Body of pancreas (tissue), 4 donors: Measurements from ENCODE around the gene TASP1. TPM values are rescaled to one million over a fixed set of nuclear protein-coding genes. Genes with fewer than 3 reads are reported as not detected.

Experiments used
- ATAC-seq: fragments of 150-250 bp; one replicate; pipeline ENCODE4 v1.9.1; 2016
- DNase-seq, 4 donors: peaks; one replicate each; pipeline ENCODE4 v3.0.0-alpha.2; 2019
- H3K27ac ChIP-seq, 4 donors: fragments of 200-600 bp; sonication (generic); 1 replicate in 3 of 4; 2 replicates in 1 of 4; pipeline versions ENCODE4 v1.5.1 to v1.6.1; 2016 to 2019; ENCODE audit warnings: mild to moderate bottlenecking in 1 of 4, mixed read lengths in 1 of 4, moderate library complexity in 1 of 4
- H3K27me3 ChIP-seq, 2 donors: fragments of 200-600 bp; sonication (generic); one replicate each; pipeline ENCODE4 v1.6.0; 2016; ENCODE audit warnings: mild to moderate bottlenecking in 1 of 2
- H3K36me3 ChIP-seq, 2 donors: fragments of 200-600 bp; sonication (generic); replicated peaks in 1 of 2; 2 replicates each; pipeline ENCODE4 v1.5.1; 2016; ENCODE audit warnings: low read depth in 2 of 2; ENCODE audit not compliant: insufficient read depth in 1 of 2
- H3K4me1 ChIP-seq: fragments of 200-600 bp; sonication (generic); one replicate; pipeline ENCODE4 v1.6.0; 2016
- H3K4me3 ChIP-seq, 2 donors: fragments of 200-600 bp; sonication (generic); 1 replicate in 1 of 2; 2 replicates in 1 of 2; pipeline ENCODE4 v1.5.1; 2016 to 2019
- H3K9me3 ChIP-seq, 3 donors: fragments of 200-600 bp; sonication (generic); 1 replicate in 2 of 3; 2 replicates in 1 of 3; pipeline ENCODE4 v1.5.1; 2016
- CTCF ChIP-seq, 7 experiments: fragments of 450-650 bp in 4 of 7; fragments of 200-600 bp in 3 of 7; sonication (generic) in 3 of 7; IDR thresholded peaks; one replicate each; pipeline ENCODE4 v1.5.1; 2016 to 2019; ENCODE audit warnings: antibody characterized with exemption in 7 of 7
- POLR2A ChIP-seq, 3 donors: fragments of 450-650 bp; IDR thresholded peaks; one replicate each; pipeline ENCODE4 v1.6.1; 2016; ENCODE audit warnings: antibody characterized with exemption in 3 of 3, mild to moderate bottlenecking in 2 of 3
- WGBS, 2 donors: methylation state at CpG; one replicate each; pipeline ENCODE4 v1.1.5; 2017; 5-methylcytosine and 5-hydroxymethylcytosine counted together
- intact Hi-C: fragments of 100-400 bp; cut with DNase I; formaldehyde crosslinking; loops from one replicate; pipeline ENCODE4 v1.15.1; 2023
- total RNA-seq, 2 donors: library from RNA; depleted of rRNA; stranded (reverse); fragments of >200 nt; gene quantifications; one replicate each; pipeline ENCODE4 v1.1.0, GENCODE V29; 2016

Gene TASP1
- total RNA-seq, 2 donors from 2014 or later: 8.0 to 11.5 TPM

- ATAC-seq (no peak), DNase-seq (no peak)
- H3K36me3 ChIP-seq: no peaks in the 10 kb centered on the region
- H3K27me3 ChIP-seq: no peaks in the 10 kb centered on the region
- H3K4me1 ChIP-seq: no peaks in the 10 kb centered on the region
- no peak for TF ChIP-seq POLR2A (IDR thresholded peaks at IDR 0.05)
- no peak for TF ChIP-seq CTCF (IDR thresholded peaks at IDR 0.05)
- H3K4me3 ChIP-seq: no peak overlapping the region
- no peaks in the 10 kb centered on the region for H3K9me3 ChIP-seq
- intact Hi-C loops: no loop called here
- no peak overlapping the region for H3K27ac ChIP-seq
Measured at GRCh38 chr20:13356591-13356990, 282.1 kb downstream of the TASP1 start.

- ATAC-seq (no peak), DNase-seq (no peak)
- H3K4me1 ChIP-seq: no peaks in the 10 kb centered on the region
- no peaks in the 10 kb centered on the region for H3K27me3 ChIP-seq
- no peaks in the 10 kb centered on the region for H3K9me3 ChIP-seq
- H3K27ac ChIP-seq: no peak overlapping the region
- H3K36me3 ChIP-seq: no peaks in the 10 kb centered on the region
- intact Hi-C loops: no loop called here
- no peak overlapping the region for H3K4me3 ChIP-seq
- no peak for TF ChIP-seq CTCF (IDR thresholded peaks at IDR 0.05)
- TF ChIP-seq POLR2A (IDR thresholded peaks at IDR 0.05): no peak
Measured at GRCh38 chr20:13355941-13356486, 282.7 kb downstream of the TASP1 start.

- H3K27me3 ChIP-seq: no peaks in the 10 kb centered on the region
- H3K9me3 ChIP-seq: no peaks in the 10 kb centered on the region
- WGBS, 2 donors: 89 to 93% methylated on average over 3 of the region's 3 CpGs
- no peak overlapping the region for H3K4me3 ChIP-seq
- TF ChIP-seq POLR2A (IDR thresholded peaks at IDR 0.05): no peak
- no peak for TF ChIP-seq CTCF (IDR thresholded peaks at IDR 0.05)
- no peaks in the 10 kb centered on the region for H3K36me3 ChIP-seq
- DNase-seq: no peak
- H3K27ac ChIP-seq: no peak overlapping the region
- no peak for ATAC-seq
- no peaks in the 10 kb centered on the region for H3K4me1 ChIP-seq
- intact Hi-C loops: no loop called here
Measured at GRCh38 chr20:13355411-13355810, 283.3 kb downstream of the TASP1 start.

- TF ChIP-seq POLR2A (IDR thresholded peaks at IDR 0.05) (no peak), CTCF (IDR thresholded peaks at IDR 0.05) (no peak)
- H3K4me1 ChIP-seq: no peaks in the 10 kb centered on the region
- ATAC-seq: no peak
- no peaks in the 10 kb centered on the region for H3K9me3 ChIP-seq
- H3K27ac ChIP-seq: no peak overlapping the region
- no peaks in the 10 kb centered on the region for H3K27me3 ChIP-seq
- DNase-seq: no peak
- WGBS, 2 donors: 87 to 91% methylated on average over 2 of the region's 2 CpGs
- no peak overlapping the region for H3K4me3 ChIP-seq
- no peaks in the 10 kb centered on the region for H3K36me3 ChIP-seq
- intact Hi-C loops: no loop called here
Measured at GRCh38 chr20:13353261-13353945, 285.3 kb downstream of the TASP1 start.

GRCh38 chr20:13349235-13349604, 289.5 kb downstream of the TASP1 start:
- intact Hi-C loops: no loop called here
- H3K27ac ChIP-seq: no peak overlapping the region
- H3K36me3 ChIP-seq: no peaks in the 10 kb centered on the region
- 85 to 88% methylated on average over 4 of the region's 4 CpGs for WGBS, 2 donors
- no peaks in the 10 kb centered on the region for H3K9me3 ChIP-seq
- ATAC-seq: no peak
- no peak for DNase-seq
- TF ChIP-seq POLR2A (IDR thresholded peaks at IDR 0.05) (no peak), CTCF (IDR thresholded peaks at IDR 0.05) (no peak)
- H3K4me3 ChIP-seq: no peak overlapping the region
- no peaks in the 10 kb centered on the region for H3K27me3 ChIP-seq
- no peaks in the 10 kb centered on the region for H3K4me1 ChIP-seq
